Measurements from ENCODE around the gene NUMA1. TPM values are rescaled to one million over a fixed set of nuclear protein-coding genes. Genes with fewer than 3 reads are reported as not detected.
A peak's percentile ranks its signal among the peaks of the same experiment; 100 is the strongest.

Gene NUMA1
- total and polyA plus RNA-seq, 9 of the 15 experiments (the other 6 are each of a cell fraction or from before 2014, with no cell fraction given), result 4.1 to 104 (median 51.2) TPM

- TF ChIP-seq ZMIZ1 (IDR thresholded peaks at IDR 0.05; ENCODE audit: low read depth in 2 of 2, low read length in 2 of 2) (peak in 1 of 2 experiments; percentile 24; a peak in 1 of 4 replicates), TFAP4 (CRISPR knock-in tag; IDR thresholded peaks at IDR 0.05; ENCODE audit: borderline replicate concordance) (peak; percentile 75; the same call in 1 of the 2 replicates), SIX5 (IDR thresholded peaks at IDR 0.05; ENCODE audit: borderline replicate concordance in 1 of 2, insufficient read depth in 1 of 2, low read depth in 1 of 2, low read length in 2 of 2) (peak; percentile 73 to 74; a peak in 3 of 4 replicates), ZNF24 (IDR thresholded peaks at IDR 0.05) (peak; percentile 90), SP1 (CRISPR knock-in tag; IDR thresholded peaks at IDR 0.05) (peak; percentile 95), GABPA (tag; conservative IDR thresholded peaks at IDR 0.05; ENCODE audit: low read depth) (peak; percentile 95), NR3C1 (CRISPR knock-in tag; IDR thresholded peaks at IDR 0.05) (no peak)
- TF ChIP-seq, protein P1, sequence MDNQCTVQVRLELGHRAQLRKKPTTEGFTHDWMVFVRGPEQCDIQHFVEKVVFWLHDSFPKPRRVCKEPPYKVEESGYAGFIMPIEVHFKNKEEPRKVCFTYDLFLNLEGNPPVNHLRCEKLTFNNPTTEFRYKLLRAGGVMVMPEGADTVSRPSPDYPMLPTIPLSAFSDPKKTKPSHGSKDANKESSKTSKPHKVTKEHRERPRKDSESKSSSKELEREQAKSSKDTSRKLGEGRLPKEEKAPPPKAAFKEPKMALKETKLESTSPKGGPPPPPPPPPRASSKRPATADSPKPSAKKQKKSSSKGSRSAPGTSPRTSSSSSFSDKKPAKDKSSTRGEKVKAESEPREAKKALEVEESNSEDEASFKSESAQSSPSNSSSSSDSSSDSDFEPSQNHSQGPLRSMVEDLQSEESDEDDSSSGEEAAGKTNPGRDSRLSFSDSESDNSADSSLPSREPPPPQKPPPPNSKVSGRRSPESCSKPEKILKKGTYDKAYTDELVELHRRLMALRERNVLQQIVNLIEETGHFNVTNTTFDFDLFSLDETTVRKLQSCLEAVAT (IDR thresholded peaks at IDR 0.05), result no peak
- TF ChIP-seq, protein P2, sequence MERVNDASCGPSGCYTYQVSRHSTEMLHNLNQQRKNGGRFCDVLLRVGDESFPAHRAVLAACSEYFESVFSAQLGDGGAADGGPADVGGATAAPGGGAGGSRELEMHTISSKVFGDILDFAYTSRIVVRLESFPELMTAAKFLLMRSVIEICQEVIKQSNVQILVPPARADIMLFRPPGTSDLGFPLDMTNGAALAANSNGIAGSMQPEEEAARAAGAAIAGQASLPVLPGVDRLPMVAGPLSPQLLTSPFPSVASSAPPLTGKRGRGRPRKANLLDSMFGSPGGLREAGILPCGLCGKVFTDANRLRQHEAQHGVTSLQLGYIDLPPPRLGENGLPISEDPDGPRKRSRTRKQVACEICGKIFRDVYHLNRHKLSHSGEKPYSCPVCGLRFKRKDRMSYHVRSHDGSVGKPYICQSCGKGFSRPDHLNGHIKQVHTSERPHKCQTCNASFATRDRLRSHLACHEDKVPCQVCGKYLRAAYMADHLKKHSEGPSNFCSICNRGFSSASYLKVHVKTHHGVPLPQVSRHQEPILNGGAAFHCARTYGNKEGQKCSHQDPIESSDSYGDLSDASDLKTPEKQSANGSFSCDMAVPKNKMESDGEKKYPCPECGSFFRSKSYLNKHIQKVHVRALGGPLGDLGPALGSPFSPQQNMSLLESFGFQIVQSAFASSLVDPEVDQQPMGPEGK (CRISPR knock-in tag; IDR thresholded peaks at IDR 0.05; ENCODE audit: borderline replicate concordance), result no peak
- TF ChIP-seq, protein P3, sequence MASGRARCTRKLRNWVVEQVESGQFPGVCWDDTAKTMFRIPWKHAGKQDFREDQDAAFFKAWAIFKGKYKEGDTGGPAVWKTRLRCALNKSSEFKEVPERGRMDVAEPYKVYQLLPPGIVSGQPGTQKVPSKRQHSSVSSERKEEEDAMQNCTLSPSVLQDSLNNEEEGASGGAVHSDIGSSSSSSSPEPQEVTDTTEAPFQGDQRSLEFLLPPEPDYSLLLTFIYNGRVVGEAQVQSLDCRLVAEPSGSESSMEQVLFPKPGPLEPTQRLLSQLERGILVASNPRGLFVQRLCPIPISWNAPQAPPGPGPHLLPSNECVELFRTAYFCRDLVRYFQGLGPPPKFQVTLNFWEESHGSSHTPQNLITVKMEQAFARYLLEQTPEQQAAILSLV (tag; IDR thresholded peaks at IDR 0.05), result no peak
- TF ChIP-seq, protein P4, sequence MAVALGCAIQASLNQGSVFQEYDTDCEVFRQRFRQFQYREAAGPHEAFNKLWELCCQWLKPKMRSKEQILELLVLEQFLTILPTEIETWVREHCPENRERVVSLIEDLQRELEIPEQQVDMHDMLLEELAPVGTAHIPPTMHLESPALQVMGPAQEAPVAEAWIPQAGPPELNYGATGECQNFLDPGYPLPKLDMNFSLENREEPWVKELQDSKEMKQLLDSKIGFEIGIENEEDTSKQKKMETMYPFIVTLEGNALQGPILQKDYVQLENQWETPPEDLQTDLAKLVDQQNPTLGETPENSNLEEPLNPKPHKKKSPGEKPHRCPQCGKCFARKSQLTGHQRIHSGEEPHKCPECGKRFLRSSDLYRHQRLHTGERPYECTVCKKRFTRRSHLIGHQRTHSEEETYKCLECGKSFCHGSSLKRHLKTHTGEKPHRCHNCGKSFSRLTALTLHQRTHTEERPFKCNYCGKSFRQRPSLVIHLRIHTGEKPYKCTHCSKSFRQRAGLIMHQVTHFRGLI (CRISPR knock-in tag; IDR thresholded peaks at IDR 0.05), result no peak
- TF ChIP-seq, protein P5, sequence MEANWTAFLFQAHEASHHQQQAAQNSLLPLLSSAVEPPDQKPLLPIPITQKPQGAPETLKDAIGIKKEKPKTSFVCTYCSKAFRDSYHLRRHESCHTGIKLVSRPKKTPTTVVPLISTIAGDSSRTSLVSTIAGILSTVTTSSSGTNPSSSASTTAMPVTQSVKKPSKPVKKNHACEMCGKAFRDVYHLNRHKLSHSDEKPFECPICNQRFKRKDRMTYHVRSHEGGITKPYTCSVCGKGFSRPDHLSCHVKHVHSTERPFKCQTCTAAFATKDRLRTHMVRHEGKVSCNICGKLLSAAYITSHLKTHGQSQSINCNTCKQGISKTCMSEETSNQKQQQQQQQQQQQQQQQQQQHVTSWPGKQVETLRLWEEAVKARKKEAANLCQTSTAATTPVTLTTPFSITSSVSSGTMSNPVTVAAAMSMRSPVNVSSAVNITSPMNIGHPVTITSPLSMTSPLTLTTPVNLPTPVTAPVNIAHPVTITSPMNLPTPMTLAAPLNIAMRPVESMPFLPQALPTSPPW (CRISPR knock-in tag; IDR thresholded peaks at IDR 0.05), result peak; percentile 70
These were observed at the start of gene NUMA1, which contains the start of gene LRRC51 (continued) for GRCh38 chr11:72080326-72081183.

Data from K562 (cell line).